HG03025 (cell line): ENCODE results near the gene GABRR1.

Experiments
- ATAC-seq: cut with Tn5 transposase; IDR thresholded peaks from one replicate; pipeline ENCODE4 v1.9.1; 2021; ENCODE audit warnings: mild to moderate bottlenecking, moderate library complexity; ENCODE audit not compliant: unreplicated experiment, low FRiP score

The GABRR1 gene

DNA sequence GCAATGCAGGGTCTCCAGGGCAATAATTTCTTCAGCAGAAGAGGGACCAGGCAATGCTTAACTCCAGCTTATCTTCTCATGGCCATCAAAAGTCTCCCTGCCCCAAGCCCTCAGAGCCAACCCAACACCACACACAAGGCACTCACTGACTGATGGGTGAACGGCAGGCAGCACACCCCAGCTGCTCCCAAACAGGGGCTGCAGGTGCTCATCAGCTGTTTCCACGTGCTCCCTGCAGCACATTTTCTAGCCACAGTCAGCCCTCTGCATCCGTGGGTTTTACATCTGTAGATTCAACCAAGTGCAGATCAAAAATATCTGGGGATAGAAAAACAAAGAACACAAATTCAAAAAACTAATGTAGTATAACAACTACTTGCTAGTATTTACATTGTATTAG is 4.0 kb upstream of the GABRR1 start:
- no peak for ATAC-seq

DNA sequence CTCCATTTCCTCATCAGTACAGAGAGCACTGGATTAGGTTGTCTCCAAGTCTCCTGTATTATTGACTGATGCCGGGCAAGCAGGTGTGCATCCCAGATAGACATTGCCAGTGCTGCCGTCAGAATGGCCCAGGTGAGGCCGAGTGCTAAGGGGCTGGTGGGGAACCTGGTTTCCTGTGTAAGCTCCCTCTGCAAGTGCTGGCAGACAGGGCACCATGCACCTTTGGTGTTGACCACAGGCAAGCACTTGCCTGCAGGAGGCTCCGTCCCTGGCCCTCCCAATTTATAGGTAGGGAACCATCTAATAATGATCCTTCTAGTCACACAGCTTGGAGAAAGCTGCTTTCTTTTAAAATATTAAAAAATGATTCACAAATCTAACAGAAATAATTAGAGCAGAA is 747 bp downstream of the GABRR1 start:
- no peak for ATAC-seq

DNA sequence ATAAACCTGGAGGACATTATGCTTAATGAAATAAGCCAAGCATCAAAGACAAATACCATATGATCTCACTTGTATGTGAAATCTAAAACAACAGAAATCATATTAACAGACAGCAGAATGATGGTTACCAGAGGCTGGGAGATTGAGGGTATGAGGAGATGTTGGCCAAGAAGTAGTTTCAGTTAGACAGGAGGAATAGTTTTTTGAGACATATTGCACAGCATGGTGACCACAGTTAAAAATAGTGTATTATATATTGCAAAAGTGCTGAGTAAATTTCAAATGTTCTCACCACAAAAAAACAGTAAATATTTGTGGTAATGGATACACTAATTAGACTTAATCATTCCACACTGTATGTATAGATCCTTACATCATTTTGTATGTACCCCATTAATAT is 1.8 kb downstream of the GABRR1 start:
- no peak for ATAC-seq

DNA sequence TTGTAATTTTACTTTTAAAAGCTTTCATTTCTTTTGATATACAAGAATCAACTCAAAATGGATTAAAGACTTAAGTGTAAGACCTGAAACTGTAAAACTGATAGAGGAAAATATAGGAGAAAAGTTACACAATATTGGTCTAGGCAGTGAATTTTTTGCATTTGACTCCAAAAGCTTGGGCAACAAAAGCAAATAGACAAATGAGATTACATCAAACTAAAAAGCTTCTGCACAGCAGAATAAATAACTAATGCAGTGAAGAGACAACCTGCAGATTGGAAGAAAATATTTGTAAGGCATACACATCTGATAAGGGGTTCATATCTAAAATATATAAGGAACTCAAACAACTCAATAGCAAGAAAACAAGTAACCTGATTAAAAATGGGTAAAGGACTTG is 3.0 kb downstream of the GABRR1 start:
- no peak for ATAC-seq

DNA sequence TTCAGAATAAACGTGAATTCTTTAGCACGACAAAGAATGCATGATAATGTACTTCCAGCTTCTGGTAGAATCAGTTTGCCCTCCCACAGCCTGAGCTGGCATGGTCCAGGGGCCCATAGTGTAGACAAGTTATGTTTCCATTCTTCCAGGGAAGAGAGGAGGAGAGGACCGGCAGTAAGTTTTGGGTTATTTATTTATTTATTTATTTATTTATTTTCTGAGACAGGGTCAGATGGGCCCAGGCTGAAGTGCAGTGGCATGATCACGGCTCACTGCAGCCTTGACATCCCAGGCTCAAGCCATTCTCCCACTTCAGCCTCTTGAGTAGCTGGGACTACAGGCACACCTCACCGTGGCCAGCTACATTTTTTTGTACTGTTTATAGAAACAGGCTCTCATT is 4.7 kb downstream of the GABRR1 start:
- no peak for ATAC-seq

DNA sequence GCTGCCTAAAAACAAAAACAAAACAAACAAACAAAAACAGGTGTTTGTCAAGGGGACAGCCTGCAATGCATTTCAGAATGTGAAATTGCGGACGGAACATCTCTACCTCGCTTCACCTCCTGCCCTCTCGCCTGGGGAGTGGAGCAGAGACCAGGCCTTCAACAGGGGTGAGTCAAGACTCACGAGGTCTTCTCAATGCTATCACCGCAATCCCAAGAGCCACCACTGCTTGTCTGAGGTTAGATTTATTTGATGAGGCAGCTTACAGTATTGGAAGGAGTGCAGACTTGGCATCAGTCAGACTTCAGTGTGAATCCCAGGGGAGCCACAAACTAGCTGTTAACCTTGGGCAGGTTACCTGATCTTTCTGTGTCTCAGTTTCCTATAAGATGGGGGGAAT is 7.7 kb downstream of the GABRR1 start:
- ATAC-seq: no peak

DNA sequence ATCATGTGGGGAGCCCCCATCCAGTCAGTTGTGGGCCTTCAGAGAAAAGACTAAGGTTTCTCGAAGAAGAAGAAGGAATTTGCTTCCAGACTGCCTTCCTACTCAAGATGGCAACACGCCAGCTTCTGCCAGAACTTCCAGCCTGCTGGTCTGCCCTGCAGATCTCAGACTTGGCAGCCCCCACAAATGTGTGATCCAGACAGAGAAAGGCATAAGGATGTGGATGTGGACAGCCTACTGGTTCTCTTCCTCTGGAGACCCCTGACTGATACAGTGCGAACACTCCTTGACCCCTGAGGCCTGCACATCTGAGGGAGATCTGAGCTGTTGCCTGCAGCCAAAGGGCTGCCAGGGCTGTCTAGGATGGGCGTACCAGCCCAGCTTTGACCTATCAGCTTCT is 8.6 kb downstream of the GABRR1 start:
- ATAC-seq: no peak

DNA sequence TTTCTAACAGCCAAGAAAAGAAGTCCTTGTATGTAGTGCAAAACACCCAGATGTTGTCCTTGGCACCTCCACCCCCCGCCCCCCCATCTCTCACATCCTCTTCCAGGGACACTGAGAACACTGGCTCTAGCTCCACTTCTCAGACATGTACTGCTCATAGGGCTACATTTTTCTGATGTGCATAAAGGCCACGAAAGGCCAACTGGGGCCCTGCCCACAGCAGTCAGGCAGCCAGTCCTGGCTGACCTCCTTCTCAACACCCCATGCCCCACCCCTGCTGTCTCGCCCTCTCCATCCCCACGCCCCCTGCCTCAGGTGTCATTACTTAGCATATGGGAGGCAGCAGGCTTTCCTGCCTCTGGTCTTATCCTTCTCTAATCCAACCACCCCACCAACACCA is 11.3 kb downstream of the GABRR1 start:
- ATAC-seq: no peak

DNA sequence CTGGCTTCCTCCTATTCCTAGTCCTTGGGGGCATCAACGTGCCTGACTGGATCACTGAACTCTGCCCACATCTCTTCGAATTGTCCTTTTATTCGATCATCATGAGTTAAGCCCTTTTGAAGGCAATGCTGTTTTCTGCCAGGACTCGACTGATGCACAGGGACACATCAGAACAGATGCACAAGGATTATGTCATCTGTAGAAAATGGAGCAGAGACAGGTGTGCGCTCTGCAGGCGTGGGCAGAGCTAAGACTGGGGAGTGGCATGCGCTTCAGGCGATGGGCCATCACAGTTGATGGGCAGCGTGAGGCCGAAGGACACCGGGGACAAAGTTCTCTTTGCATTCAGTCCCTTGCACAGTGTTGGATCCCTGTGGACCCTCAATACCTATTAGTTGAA is 13.1 kb downstream of the GABRR1 start:
- no peak for ATAC-seq

DNA sequence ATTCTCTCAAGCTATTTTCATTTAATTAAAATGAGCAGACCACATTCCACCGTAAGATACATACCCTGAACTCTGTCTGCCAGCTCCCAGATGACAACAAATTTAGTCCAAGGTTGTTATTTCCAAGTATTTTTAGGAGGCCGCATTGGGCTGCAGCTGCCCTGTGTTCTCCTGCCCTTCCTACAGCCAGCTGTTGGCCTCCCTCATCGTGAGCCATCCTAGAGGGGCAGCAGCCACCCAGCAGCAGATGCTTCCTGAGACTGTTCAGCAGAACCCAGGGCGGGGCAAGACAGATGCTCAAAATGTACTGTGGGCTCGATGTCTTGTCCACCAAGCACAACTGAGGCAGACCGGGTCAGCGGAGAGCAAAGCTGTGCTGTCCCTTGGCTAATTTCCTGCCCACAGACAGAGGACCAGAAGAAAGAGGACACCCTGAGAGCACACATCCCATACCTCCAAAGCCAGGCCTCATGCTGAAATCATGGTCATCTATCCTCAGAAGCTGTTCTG is 16.4 kb downstream of the GABRR1 start:
- no peak for ATAC-seq

DNA sequence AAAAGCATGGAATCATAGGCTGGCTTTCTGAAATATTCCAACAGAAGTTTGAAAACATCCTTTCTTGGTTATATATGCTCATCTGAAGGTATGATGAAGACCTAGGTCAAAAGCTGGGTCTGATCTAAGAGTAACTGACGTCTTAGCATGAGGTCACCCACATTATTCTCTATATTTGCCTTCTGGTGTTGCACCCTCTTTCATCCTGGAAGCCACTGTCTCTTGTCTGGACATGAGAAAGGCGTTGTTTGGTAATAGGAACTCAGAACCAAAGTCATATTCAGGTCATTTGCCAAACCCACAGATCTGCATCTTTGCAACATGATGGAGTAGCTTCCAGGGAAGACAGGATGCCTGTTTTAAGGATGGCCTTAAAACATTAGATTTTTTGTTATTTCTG is 17.6 kb downstream of the GABRR1 start:
- ATAC-seq: no peak

DNA sequence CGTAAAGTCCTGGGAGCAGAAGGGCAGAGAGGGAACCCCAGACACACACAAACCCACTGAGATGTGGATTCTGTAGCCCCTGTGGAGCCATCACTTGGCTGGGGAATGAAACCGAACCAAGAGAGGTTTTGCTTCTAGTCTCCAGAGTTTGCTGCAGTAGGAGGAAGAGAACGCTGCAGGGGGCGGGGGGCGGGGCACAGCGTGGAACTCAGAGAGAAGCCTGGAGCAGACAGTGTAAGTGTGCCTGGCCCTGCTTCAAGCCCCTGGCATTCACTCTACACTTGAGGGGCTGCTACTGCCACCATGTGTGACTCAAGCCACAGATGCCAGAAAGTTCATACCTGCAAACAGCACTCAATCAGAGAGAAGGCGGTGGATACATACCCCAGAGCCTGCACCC is 18.9 kb downstream of the GABRR1 start:
- ATAC-seq: no peak

DNA sequence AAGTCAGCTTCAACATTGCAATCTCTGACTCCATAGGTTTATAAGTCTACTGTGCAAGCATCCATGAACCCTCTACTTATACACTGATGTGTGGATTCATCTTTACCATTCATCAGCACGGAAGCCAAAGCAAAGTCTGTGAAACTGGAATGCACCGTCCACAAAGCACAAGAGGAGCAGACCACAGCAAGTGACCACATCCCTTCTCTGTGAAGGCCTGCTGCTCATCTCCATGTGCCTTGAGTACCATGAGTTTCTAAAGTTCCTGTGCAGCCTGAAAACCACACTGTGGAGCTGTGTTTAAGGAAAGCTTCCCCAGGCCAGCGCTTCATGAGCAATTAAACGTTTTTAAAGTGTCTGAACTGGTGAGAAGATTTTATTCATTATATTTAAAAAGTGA is 20.0 kb downstream of the GABRR1 start:
- ATAC-seq: no peak

DNA sequence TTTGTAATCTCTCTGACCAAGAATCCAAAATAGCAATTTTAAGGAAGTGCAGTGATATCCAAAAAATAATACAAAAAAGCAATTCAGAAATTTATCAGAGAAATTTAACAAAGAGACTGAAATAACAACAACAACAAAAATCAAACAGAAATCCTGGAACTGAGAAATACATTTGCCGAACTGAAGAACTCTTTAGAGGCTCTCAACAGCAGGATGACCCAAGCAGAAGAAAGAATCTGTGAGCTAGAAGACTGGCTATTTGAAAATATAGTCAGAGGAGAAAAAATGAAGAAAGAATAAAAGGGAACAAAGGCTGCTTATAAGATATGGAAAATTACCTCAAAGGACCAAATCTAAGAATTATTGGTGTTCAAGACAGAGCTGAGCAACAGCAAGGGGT is 22.6 kb downstream of the GABRR1 start:
- ATAC-seq: no peak

DNA sequence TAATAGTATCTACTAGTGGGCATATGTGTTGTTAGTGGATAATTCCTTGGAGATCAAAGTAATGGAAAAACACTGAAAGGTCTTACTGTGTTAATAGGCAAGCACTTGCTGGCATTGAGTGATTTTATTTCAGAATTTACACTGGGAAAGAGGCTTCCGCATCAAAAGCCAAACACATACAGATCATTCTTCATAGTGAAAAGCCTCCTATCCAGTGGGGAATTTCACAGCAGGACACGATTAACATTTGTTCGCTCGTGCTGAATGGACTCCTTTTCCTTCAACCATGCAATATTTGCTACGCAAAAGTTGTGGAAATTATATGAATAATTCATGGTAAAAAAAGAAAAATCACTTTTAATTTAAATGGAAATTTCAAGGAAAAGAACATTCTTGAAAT is 26.4 kb downstream of the GABRR1 start:
- ATAC-seq: no peak

DNA sequence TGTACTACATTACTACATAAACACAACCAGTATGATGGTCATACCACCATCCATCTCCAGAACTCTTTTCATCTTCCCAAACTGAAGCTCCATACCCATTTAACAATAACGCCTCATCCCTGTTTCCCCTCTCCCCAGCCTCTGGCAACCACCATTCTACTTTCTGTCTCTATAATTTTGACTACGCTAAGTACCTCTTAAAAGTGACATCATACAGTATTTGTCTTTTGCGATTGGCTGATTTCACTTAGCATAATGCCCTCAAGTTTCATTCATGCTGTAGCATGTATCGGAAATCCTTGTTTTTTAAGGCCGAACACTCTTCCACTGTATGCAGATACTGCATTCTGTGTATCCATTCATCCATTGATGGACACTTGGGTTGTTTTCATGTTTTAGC is 29.7 kb downstream of the GABRR1 start:
- no peak for ATAC-seq

DNA sequence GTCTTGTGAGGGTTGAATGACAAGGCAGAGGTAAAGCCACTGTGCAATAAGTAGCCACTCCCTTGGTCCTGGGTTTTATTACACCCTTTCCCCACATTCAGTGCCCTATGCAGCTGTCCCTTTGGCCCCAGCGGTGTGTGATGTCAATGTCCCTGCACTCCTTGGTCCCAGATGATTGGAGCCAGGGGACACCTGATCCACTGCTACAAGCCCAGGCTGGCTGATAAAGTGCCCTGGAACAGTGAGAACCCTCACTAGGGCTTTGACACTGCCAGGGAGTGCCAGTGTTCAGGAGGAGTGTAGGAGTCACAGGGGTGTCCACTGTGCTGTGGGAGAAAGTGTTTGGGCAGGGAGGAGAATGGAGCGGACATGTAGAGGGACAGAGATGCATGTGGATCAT is 30.4 kb downstream of the GABRR1 start:
- ATAC-seq: no peak

DNA sequence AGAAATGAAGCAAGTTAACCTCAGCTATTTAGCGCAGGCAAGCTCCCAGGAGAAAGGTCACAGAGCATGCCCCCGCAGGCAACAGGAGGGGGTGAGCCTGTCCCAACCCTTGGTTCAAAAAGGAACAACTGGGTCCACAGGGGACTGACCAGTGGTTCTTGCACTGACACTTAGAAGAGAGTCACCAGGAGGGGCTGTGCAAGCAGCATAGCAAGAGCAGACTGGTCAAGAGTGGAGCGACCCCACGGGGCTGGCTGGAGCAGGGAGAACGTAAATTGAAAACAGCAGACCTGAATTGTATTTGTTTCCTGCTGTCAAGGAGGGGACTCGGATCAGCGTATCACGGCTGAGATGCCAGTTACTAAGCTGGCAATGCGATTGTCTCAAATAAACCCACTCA is 32.8 kb downstream of the GABRR1 start:
- ATAC-seq: no peak

DNA sequence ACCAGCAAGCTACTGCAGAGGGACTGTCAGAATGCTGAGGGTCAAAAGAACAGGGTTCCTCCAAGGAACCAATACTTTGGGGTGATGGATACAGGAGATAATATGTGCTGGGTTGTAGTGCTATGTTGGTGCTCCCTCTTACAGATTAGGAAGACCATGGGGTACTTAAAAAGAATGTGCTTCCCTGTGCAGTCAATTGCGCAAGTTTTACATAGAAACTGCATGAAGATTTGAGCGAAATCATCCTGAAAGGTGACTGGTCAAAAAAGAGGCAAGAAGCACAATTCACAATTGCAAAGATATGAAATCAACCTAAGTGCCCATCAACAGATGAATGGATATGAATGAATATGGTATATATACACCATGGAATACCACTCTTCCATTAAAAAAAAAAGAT is 33.9 kb downstream of the GABRR1 start:
- ATAC-seq: no peak

DNA sequence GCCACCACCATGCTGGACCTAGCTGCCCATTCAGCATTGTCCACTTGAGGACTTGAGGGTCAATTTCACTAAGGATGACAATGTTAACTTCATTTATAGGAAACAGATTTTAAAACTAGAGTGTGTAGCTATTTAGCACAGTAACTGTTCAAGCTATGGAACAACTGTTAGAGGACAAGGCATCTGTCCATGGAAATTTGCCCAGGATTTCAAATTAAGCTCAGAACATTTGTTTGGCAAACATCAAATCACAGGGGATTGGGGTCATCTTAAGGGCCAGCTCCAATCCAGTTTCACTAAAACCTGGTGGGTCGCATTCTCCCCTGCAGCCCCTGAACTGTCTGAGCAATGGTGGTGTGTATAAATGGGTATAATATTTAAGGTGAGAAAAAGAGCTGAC is 36.2 kb downstream of the GABRR1 start:
- ATAC-seq: no peak

DNA sequence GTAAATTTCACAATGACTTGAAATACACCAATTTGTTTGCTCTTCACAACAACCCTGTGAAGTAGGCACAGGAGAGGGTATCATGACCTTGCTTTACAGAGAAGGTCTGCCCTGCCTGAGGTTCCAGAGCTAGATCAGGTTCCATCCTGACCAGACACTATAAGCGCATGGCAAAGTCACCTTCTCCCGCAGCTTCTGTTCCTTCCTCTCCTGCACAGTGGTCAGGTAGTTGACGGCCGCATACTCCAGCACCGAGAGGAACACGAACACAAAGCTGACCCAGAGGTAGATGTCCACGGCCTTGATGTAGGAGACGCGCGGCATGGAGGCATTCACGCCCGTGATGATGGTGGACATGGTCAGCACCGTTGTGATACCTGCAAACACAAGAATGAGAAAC is 37.0 kb downstream of the GABRR1 start:
- no peak for ATAC-seq

DNA sequence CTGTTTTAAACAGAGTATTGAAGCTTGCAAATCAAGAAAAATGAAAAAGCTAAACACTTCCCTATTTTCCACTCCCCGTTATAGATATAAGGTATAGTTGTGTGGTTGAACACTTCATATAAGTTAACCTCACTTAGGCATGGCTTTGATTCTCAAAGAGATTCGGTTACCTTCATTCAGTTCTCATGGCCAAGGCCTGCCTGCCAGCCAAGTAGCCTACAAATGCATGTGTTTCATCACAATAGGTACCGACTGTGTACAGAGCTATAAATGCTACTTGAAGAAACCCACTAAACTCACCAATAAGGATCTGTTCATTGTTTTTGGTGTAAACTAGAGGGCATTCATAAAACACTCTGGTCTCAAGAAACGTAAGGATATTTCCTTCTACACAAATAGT is 43.5 kb downstream of the GABRR1 start:
- no peak for ATAC-seq

DNA sequence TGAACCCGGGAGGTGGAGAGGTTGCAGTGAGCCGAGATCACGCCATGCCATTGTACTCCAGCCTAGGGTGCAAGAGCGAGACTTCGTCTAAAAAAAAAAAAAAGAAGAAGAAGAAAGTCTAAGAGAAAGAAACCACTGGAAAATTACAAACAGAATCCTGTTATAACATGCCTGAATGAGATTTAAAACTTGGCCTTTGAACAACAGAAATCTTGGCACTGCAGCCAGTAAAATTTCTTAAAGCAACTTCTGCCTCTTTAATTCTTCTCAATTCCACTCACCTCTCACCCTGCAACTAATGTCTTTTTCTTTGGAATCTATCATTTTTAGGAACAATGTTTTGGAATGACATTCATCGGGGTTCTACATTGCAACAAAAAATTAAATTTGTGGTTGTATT is 45.0 kb downstream of the GABRR1 start:
- no peak for ATAC-seq

DNA sequence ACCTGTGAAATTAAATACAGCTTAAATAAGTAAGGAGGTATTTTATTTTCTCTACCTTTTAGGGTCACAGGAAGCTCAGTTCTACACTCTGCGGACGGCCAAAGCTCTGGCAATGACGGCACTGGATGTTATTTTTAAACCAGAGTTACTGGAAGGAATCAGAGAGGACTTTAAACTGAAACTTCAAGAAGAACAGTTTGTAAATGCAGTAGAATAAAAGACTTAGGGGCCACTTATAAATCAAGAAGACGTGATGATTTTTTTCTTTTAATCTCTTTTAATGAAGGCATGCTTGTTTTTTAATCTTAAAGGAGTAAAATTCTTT is 55.1 kb downstream of the GABRR1 start:
- no peak for ATAC-seq
